WTC11 (cell line): ENCODE measurements around the gene BCL7A. TPM values are rescaled to one million over a fixed set of nuclear protein-coding genes. Genes with fewer than 3 reads are reported as not detected.

Experiments used
- ATAC-seq: fragments of 200-7000 bp; cut with Tn5 transposase; 2 replicates; pipeline ENCODE4 v1.10.0; 2021; ENCODE audit warnings: mild to moderate bottlenecking, moderate library complexity
- CTCF ChIA-PET: fragments of 300-600 bp; sonication (Branson Sonifier 250); formaldehyde crosslinking; loops from one replicate; lab custom pipeline; 2021; ENCODE audit warnings: antibody characterized with exemption; lab: Charles Lee
- POLR2A ChIA-PET: fragments of 350-600 bp; sonication (Branson Sonifier 250); formaldehyde crosslinking; loops from one replicate; lab custom pipeline; 2021; ENCODE audit warnings: antibody characterized with exemption; lab: Charles Lee
- DNase-seq: peaks from one replicate; pipeline ENCODE4 v3.0.0; 2021; ENCODE audit warnings: low spot score
- H3K27ac Mint-ChIP-seq: 2 replicates; pipeline ENCODE4 v1.8.0; 2021; ENCODE audit warnings: mixed read lengths
- H3K27me3 Mint-ChIP-seq: 2 replicates; pipeline ENCODE4 v1.8.0; 2021; ENCODE audit warnings: low read depth, mild to moderate bottlenecking, moderate library complexity, mixed read lengths
- H3K36me3 Mint-ChIP-seq: 2 replicates; pipeline ENCODE4 v1.8.0; 2021; ENCODE audit warnings: mixed read lengths
- H3K4me1 Mint-ChIP-seq: 2 replicates; pipeline ENCODE4 v1.8.0; 2022; ENCODE audit warnings: mixed read lengths
- H3K4me3 Mint-ChIP-seq: 2 replicates; pipeline ENCODE4 v1.8.0; 2021; ENCODE audit warnings: mild to moderate bottlenecking, moderate library complexity, mixed read lengths
- H3K9me3 Mint-ChIP-seq: 2 replicates; pipeline ENCODE4 v1.8.0; 2021; ENCODE audit warnings: mixed read lengths
- FOXP1 ChIP-seq: sonication (generic); formaldehyde crosslinking; IDR thresholded peaks from 2 replicates; pipeline ENCODE4 v1.8.0; 2022; ENCODE audit warnings: missing genetic modification reagents, mild to moderate bottlenecking, moderate library complexity, borderline replicate concordance
- GRHL2 ChIP-seq: fragments of 250-450 bp; sonication (Bioruptor Pico); IDR thresholded peaks from 2 replicates; pipeline ENCODE4 v1.8.0; 2022; ENCODE audit warnings: mild to moderate bottlenecking, moderate library complexity; ENCODE audit not compliant: insufficient replicate concordance, severe bottlenecking
- MYBL2 ChIP-seq: sonication (generic); formaldehyde crosslinking; IDR thresholded peaks from 2 replicates; pipeline ENCODE4 v1.8.1; 2023; ENCODE audit warnings: mild to moderate bottlenecking, moderate library complexity, missing genetic modification reagents
- NFATC4 ChIP-seq: fragments of 250-450 bp; sonication (Bioruptor Pico); IDR thresholded peaks from 2 replicates; pipeline ENCODE4 v1.9.0; 2021; ENCODE audit warnings: mild to moderate bottlenecking
- NR3C1 ChIP-seq: sonication (generic); formaldehyde crosslinking; conservative IDR thresholded peaks from 2 replicates; pipeline ENCODE4 v1.8.1; 2023; ENCODE audit warnings: low read depth, mild to moderate bottlenecking, missing genetic modification reagents
- RORB ChIP-seq: fragments of 250-450 bp; sonication (Bioruptor Pico); IDR thresholded peaks from 2 replicates; pipeline ENCODE4 v1.9.0; 2021; ENCODE audit warnings: mild to moderate bottlenecking
- ZNF263 ChIP-seq: sonication (generic); formaldehyde crosslinking; IDR thresholded peaks from 2 replicates; pipeline ENCODE4 v1.8.1; 2022; ENCODE audit warnings: low read depth, mild to moderate bottlenecking, moderate library complexity, missing genetic modification reagents
- total RNA-seq: library from RNA; stranded (reverse); gene quantifications from 3 replicates; pipeline ENCODE4 v1.2.3, GENCODE V29; 2021
- TF ChIP-seq, protein P1 (sequence below): fragments of 250-450 bp; sonication (Bioruptor Pico); IDR thresholded peaks from 2 replicates; pipeline ENCODE4 v1.9.0; 2021; ENCODE audit warnings: mild to moderate bottlenecking, borderline replicate concordance
- TF ChIP-seq, protein P2 (sequence below): fragments of 200-600 bp; IDR thresholded peaks from 2 replicates; pipeline ENCODE4 v1.8.0; 2022; ENCODE audit warnings: antibody characterized with exemption
- TF ChIP-seq, protein P3 (sequence below): sonication (generic); formaldehyde crosslinking; IDR thresholded peaks from 2 replicates; pipeline ENCODE4 v1.8.0; 2022; ENCODE audit warnings: mild to moderate bottlenecking, missing genetic modification reagents
- TF ChIP-seq, protein P4 (sequence below): sonication (generic); formaldehyde crosslinking; IDR thresholded peaks from 2 replicates; pipeline ENCODE4 v1.8.1; 2022; ENCODE audit warnings: missing genetic modification reagents, borderline replicate concordance
- TF ChIP-seq, protein P5 (sequence below): fragments of 250-450 bp; sonication (Bioruptor Pico); IDR thresholded peaks from 2 replicates; pipeline ENCODE4 v1.9.0; 2021; ENCODE audit warnings: moderate library complexity, mild to moderate bottlenecking, inconsistent platforms, borderline replicate concordance

Gene BCL7A
- total RNA-seq, 1 experiment from 2014 or later = 19.7 TPM

DNA sequence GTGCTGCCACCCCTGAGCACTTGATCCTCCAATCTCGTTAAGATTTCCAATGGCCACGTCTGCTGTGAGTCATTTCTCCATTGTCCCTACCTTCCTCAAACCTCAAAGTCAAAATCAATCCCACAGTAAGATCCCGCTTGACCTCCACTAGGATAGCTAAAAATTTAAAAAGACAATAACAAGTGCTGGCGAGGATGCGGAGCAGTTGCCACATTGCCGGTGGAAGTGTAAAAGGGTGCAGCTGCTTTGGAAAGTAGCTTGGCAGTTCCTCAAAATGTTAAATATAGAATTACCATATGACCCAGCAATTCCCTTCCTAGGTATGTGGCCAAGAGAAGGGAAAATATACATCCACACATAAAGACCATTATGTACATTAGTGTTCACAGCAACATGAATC is 9.5 kb upstream of the BCL7A start (continued):
- TF ChIP-seq, protein P1, sequence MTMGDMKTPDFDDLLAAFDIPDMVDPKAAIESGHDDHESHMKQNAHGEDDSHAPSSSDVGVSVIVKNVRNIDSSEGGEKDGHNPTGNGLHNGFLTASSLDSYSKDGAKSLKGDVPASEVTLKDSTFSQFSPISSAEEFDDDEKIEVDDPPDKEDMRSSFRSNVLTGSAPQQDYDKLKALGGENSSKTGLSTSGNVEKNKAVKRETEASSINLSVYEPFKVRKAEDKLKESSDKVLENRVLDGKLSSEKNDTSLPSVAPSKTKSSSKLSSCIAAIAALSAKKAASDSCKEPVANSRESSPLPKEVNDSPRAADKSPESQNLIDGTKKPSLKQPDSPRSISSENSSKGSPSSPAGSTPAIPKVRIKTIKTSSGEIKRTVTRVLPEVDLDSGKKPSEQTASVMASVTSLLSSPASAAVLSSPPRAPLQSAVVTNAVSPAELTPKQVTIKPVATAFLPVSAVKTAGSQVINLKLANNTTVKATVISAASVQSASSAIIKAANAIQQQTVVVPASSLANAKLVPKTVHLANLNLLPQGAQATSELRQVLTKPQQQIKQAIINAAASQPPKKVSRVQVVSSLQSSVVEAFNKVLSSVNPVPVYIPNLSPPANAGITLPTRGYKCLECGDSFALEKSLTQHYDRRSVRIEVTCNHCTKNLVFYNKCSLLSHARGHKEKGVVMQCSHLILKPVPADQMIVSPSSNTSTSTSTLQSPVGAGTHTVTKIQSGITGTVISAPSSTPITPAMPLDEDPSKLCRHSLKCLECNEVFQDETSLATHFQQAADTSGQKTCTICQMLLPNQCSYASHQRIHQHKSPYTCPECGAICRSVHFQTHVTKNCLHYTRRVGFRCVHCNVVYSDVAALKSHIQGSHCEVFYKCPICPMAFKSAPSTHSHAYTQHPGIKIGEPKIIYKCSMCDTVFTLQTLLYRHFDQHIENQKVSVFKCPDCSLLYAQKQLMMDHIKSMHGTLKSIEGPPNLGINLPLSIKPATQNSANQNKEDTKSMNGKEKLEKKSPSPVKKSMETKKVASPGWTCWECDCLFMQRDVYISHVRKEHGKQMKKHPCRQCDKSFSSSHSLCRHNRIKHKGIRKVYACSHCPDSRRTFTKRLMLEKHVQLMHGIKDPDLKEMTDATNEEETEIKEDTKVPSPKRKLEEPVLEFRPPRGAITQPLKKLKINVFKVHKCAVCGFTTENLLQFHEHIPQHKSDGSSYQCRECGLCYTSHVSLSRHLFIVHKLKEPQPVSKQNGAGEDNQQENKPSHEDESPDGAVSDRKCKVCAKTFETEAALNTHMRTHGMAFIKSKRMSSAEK = no peak
- no peak for TF ChIP-seq MYBL2 (CRISPR knock-in tag)
- TF ChIP-seq, protein P2, sequence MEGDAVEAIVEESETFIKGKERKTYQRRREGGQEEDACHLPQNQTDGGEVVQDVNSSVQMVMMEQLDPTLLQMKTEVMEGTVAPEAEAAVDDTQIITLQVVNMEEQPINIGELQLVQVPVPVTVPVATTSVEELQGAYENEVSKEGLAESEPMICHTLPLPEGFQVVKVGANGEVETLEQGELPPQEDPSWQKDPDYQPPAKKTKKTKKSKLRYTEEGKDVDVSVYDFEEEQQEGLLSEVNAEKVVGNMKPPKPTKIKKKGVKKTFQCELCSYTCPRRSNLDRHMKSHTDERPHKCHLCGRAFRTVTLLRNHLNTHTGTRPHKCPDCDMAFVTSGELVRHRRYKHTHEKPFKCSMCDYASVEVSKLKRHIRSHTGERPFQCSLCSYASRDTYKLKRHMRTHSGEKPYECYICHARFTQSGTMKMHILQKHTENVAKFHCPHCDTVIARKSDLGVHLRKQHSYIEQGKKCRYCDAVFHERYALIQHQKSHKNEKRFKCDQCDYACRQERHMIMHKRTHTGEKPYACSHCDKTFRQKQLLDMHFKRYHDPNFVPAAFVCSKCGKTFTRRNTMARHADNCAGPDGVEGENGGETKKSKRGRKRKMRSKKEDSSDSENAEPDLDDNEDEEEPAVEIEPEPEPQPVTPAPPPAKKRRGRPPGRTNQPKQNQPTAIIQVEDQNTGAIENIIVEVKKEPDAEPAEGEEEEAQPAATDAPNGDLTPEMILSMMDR = no peak
- TF ChIP-seq, all 79 proteins: peak for 0

DNA sequence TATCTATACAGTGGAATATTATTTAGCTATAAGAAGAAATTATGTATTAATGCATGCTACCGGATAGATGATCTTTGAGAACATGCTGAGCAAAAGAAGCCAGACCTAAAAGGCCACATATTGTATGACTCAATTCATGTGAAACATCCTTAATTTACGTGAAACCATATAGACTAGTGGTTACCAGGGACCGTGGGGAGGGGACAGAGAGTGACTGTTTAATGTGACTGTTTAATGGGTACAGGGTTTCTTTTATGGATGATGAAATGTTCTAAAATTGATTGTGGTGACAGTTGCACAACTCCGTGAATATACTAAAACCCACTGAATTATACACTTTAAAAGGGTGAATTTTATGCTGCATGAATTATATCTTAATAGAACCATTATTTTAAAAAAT is 8.5 kb upstream of the BCL7A start:
- Mint-ChIP-seq H3K9me3 (peaks cover 6% of the 10 kb centered on the region; the same call in 1 of the 2 replicates), H3K27me3 (no peaks in the 10 kb centered on the region; the same call in 1 of the 2 replicates), H3K27ac (no peak overlapping the region), H3K36me3 (no peaks in the 10 kb centered on the region; the same call in 1 of the 2 replicates), H3K4me3 (no peak overlapping the region), H3K4me1 (no peaks in the 10 kb centered on the region)
- no peak for DNase-seq
- POLR2A ChIA-PET = no interaction called here
- TF ChIP-seq, protein P1 = no peak
- TF ChIP-seq GRHL2 (CRISPR knock-in tag) = no peak
- no peak for TF ChIP-seq NR3C1 (CRISPR knock-in tag)
- TF ChIP-seq ZNF263 (CRISPR knock-in tag) = no peak
- no peak for TF ChIP-seq NFATC4
- CTCF ChIA-PET = no interaction called here
- ATAC-seq = no peak

DNA sequence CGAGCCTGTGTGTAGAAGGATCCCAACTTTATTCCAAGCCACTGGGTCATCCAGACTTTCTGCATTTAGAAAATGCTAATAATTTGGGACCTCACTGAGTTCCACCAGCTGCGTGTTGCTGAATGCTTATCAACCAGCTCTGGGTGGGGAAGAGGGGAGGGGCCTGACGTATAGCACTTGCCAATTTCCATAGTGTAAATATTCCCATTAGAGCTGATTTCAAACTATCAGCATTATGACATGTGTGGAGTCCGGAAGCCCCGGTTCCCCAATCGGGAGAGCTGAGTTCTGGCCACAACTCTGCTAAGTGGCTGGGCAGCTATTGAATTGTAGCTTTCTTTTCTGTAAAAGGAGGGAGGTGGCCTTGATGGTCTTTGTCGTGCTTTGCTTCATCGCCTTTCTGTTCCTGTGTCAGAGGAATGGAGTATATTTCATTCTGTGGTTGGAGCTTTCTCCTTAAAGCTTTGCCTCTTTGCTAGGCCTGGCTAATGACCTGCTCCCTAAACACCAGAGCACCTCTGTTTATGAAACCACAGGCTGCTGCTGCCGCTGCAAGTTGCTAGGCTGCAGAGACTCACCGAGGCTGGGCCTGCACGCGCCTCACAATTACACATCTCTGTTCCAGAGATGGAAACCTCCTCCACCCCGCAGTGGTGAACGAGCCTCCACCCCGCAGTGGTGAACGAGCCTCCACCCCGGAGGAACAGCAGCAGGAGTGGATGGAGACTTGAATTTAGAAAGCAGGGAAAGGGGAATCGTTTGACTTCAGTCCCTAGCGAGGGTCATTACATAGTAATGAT is 7.7 kb upstream of the BCL7A start:
- Mint-ChIP-seq H3K4me1 (no peaks in the 10 kb centered on the region), H3K4me3 (no peak overlapping the region), H3K27ac (no peak overlapping the region), H3K27me3 (peaks cover 6% of the 10 kb centered on the region), H3K36me3 (no peaks in the 10 kb centered on the region; the same call in 1 of the 2 replicates), H3K9me3 (peaks cover 11% of the 10 kb centered on the region; the same call in 1 of the 2 replicates)
- POLR2A ChIA-PET = no interaction called here
- no peak for ATAC-seq
- CTCF ChIA-PET = no interaction called here
- no peak for DNase-seq
- TF ChIP-seq, protein P3, sequence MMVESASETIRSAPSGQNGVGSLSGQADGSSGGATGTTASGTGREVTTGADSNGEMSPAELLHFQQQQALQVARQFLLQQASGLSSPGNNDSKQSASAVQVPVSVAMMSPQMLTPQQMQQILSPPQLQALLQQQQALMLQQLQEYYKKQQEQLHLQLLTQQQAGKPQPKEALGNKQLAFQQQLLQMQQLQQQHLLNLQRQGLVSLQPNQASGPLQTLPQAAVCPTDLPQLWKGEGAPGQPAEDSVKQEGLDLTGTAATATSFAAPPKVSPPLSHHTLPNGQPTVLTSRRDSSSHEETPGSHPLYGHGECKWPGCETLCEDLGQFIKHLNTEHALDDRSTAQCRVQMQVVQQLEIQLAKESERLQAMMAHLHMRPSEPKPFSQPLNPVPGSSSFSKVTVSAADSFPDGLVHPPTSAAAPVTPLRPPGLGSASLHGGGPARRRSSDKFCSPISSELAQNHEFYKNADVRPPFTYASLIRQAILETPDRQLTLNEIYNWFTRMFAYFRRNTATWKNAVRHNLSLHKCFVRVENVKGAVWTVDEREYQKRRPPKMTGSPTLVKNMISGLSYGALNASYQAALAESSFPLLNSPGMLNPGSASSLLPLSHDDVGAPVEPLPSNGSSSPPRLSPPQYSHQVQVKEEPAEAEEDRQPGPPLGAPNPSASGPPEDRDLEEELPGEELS = no peak
- TF ChIP-seq FOXP1 (CRISPR knock-in tag) = no peak
- no peak for TF ChIP-seq RORB (CRISPR knock-in tag)
- TF ChIP-seq, protein P4, sequence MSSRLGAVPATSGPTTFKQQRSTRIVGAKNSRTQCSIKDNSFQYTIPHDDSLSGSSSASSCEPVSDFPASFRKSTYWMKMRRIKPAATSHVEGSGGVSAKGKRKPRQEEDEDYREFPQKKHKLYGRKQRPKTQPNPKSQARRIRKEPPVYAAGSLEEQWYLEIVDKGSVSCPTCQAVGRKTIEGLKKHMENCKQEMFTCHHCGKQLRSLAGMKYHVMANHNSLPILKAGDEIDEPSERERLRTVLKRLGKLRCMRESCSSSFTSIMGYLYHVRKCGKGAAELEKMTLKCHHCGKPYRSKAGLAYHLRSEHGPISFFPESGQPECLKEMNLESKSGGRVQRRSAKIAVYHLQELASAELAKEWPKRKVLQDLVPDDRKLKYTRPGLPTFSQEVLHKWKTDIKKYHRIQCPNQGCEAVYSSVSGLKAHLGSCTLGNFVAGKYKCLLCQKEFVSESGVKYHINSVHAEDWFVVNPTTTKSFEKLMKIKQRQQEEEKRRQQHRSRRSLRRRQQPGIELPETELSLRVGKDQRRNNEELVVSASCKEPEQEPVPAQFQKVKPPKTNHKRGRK (CRISPR knock-in tag) = no peak
- TF ChIP-seq, protein P5, sequence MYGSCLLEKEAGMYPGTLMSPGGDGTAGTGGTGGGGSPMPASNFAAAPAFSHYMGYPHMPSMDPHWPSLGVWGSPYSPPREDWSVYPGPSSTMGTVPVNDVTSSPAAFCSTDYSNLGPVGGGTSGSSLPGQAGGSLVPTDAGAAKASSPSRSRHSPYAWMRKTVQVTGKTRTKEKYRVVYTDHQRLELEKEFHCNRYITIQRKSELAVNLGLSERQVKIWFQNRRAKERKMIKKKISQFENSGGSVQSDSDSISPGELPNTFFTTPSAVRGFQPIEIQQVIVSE = no peak
- TF ChIP-seq ZNF263 (CRISPR knock-in tag) = no peak
